MM.1S (cell line): ENCODE results near the gene CDS2.

Experiments
- CTCF ChIP-seq: fragments of 300-600 bp; sonication (generic); IDR thresholded peaks from 2 replicates; pipeline ENCODE4 v1.5.1; 2016; ENCODE audit warnings: antibody characterized with exemption, low read length, mixed read lengths
- EZH2 ChIP-seq: fragments of 300-600 bp; sonication (generic); optimal IDR thresholded peaks from 2 replicates; pipeline ENCODE3; 2017; ENCODE audit warnings: low read depth, mild to moderate bottlenecking, antibody characterized with exemption, low read length, mixed read lengths
- EZH2phosphoT487 ChIP-seq: fragments of 300-600 bp; sonication (generic); IDR thresholded peaks from 2 replicates; pipeline ENCODE4 v1.6.1; 2018; ENCODE audit warnings: antibody characterized with exemption, low read length

- TF ChIP-seq CTCF = no peak
- no peak for TF ChIP-seq EZH2
- no peak for TF ChIP-seq EZH2phosphoT487
Measured at GRCh38 chr20:5156675-5157448, 30.1 kb downstream of the CDS2 start.
